ENCODE results near the gene APP.

APP gene

DNA sequence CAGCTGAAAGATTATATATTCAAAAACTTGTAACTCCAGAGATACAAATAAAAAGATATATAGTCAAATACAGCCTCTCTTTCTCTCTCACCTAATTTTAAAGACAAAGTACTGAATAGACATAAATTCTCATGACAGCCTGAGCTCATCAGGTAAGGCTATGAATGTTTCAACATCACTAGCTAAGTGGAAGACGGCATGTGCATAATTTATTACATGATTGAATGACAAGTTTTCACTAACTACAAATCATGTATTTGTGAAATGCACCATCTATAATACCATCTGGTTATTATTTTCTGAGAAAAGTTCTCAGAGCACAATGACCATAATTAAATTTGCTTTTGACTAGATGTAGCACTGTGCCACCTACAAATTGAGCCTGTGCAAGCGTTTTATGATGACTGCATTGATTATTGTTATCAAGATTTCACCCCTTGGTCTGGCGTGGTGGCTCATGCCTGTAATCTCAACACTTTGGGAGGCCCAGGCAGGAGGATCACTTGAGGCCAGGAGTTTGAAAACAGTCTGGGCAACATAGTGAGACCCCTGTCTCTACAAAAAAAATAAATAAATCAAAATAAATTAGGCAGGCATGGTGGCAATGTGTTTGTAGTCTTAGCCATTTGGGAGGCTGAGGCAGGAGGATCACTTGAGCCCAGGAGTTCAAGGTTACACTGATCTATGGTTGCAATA is 128.2 kb downstream of the APP start:
- TF ChIP-seq FOXM1 (IDR thresholded peaks at IDR 0.05; ENCODE audit: borderline replicate concordance, low read depth) (no peak), ZBTB7A (IDR thresholded peaks at IDR 0.05; ENCODE audit: low read depth) (no peak), NFIC (IDR thresholded peaks at IDR 0.05) (no peak), EGR1 (IDR thresholded peaks at IDR 0.05) (no peak), RAD21 (IDR thresholded peaks at IDR 0.05; ENCODE audit: low read depth) (no peak), YY1 (IDR thresholded peaks at IDR 0.05; ENCODE audit: low read depth) (no peak), EP300 (IDR thresholded peaks at IDR 0.05; ENCODE audit: borderline replicate concordance) (no peak), TAF1 (IDR thresholded peaks at IDR 0.05; ENCODE audit: low read depth) (no peak), CREB1 (IDR thresholded peaks at IDR 0.05; ENCODE audit: low read depth) (no peak), CEBPB (IDR thresholded peaks at IDR 0.05) (no peak), TEAD4 (IDR thresholded peaks at IDR 0.05) (no peak)
- TF ChIP-seq, protein P1, sequence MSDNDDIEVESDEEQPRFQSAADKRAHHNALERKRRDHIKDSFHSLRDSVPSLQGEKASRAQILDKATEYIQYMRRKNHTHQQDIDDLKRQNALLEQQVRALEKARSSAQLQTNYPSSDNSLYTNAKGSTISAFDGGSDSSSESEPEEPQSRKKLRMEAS (IDR thresholded peaks at IDR 0.05): no peak
- TF ChIP-seq, protein P2, sequence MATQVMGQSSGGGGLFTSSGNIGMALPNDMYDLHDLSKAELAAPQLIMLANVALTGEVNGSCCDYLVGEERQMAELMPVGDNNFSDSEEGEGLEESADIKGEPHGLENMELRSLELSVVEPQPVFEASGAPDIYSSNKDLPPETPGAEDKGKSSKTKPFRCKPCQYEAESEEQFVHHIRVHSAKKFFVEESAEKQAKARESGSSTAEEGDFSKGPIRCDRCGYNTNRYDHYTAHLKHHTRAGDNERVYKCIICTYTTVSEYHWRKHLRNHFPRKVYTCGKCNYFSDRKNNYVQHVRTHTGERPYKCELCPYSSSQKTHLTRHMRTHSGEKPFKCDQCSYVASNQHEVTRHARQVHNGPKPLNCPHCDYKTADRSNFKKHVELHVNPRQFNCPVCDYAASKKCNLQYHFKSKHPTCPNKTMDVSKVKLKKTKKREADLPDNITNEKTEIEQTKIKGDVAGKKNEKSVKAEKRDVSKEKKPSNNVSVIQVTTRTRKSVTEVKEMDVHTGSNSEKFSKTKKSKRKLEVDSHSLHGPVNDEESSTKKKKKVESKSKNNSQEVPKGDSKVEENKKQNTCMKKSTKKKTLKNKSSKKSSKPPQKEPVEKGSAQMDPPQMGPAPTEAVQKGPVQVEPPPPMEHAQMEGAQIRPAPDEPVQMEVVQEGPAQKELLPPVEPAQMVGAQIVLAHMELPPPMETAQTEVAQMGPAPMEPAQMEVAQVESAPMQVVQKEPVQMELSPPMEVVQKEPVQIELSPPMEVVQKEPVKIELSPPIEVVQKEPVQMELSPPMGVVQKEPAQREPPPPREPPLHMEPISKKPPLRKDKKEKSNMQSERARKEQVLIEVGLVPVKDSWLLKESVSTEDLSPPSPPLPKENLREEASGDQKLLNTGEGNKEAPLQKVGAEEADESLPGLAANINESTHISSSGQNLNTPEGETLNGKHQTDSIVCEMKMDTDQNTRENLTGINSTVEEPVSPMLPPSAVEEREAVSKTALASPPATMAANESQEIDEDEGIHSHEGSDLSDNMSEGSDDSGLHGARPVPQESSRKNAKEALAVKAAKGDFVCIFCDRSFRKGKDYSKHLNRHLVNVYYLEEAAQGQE (IDR thresholded peaks at IDR 0.05; ENCODE audit: low read depth): no peak
- TF ChIP-seq, protein P3, sequence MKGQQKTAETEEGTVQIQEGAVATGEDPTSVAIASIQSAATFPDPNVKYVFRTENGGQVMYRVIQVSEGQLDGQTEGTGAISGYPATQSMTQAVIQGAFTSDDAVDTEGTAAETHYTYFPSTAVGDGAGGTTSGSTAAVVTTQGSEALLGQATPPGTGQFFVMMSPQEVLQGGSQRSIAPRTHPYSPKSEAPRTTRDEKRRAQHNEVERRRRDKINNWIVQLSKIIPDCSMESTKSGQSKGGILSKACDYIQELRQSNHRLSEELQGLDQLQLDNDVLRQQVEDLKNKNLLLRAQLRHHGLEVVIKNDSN (IDR thresholded peaks at IDR 0.05): no peak

DNA sequence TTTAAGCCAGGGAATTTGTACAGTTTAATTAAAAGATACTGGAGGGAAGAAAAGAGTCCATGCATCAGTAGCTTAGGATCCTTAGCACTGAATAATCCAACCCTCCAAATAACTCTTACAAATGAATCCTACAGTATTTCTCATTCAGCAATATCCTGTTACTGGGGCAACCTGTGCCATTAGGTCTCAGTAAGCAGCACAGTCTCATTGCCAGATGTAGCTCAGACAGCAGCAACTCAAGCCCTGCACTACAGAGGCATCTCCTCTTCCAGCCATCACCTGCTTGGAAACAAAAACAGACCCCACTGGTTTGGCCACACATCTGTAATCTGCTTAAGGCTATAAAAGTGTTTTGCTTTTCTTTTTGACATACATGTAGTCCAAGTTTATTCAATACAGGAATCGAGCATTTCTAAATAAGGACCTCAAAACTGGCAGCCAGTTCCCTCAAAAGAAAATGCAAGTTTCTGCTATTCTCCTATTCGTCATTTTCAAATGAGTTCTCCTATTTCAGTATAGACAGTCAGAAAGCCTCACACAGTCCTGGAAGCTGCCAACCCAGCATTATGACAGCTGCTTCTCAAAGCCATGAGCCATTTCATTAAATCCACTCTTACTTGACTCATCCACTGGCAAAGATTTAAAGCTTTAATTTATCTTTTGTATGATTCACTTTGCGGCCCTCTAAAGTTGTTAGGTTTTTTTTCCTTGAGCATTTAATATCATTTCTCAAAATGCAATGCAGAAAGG is 129.0 kb downstream of the APP start:
- TF ChIP-seq TEAD4 (IDR thresholded peaks at IDR 0.05) (no peak), RAD21 (IDR thresholded peaks at IDR 0.05; ENCODE audit: low read depth) (no peak), TAF1 (IDR thresholded peaks at IDR 0.05; ENCODE audit: low read depth) (no peak), CREB1 (IDR thresholded peaks at IDR 0.05; ENCODE audit: low read depth) (no peak), YY1 (IDR thresholded peaks at IDR 0.05; ENCODE audit: low read depth) (no peak), FOXM1 (IDR thresholded peaks at IDR 0.05; ENCODE audit: borderline replicate concordance, low read depth) (no peak), CEBPB (IDR thresholded peaks at IDR 0.05) (no peak), TCF12 (IDR thresholded peaks at IDR 0.05; ENCODE audit: low read depth) (no peak), EGR1 (IDR thresholded peaks at IDR 0.05) (no peak), ZBTB7A (IDR thresholded peaks at IDR 0.05; ENCODE audit: low read depth) (no peak)
- TF ChIP-seq, protein P1 (IDR thresholded peaks at IDR 0.05): no peak
- TF ChIP-seq, protein P3 (IDR thresholded peaks at IDR 0.05): no peak
- TF ChIP-seq, protein P2 (IDR thresholded peaks at IDR 0.05; ENCODE audit: low read depth): no peak

DNA sequence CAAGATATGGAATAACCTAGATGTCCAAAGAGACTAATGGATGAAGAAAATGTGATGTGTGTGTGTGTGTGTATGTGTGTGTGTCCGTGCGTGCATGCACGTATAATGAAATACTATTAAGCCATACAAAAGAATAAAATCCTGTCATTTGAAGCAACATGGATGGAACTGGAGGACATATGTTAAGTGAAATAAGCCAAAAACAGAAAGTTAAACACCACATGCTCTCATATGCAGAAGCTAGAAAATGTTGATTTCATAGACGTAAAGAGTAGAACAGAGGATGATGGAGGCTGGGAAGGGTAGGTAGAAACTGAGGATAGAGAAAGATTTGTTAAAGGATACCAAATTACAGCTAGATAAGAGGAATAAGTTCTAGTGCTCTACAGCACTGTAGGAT is 133.7 kb downstream of the APP start:
- TF ChIP-seq TEAD4 (IDR thresholded peaks at IDR 0.05): no peak
- no peak for TF ChIP-seq ZBTB7A (IDR thresholded peaks at IDR 0.05; ENCODE audit: low read depth)
- TF ChIP-seq, protein P3 (IDR thresholded peaks at IDR 0.05): no peak
- TF ChIP-seq YY1 (IDR thresholded peaks at IDR 0.05; ENCODE audit: low read depth): no peak
- TF ChIP-seq EGR1 (IDR thresholded peaks at IDR 0.05): no peak
- no peak for TF ChIP-seq NFIC (IDR thresholded peaks at IDR 0.05)
- no peak for TF ChIP-seq CREB1 (IDR thresholded peaks at IDR 0.05; ENCODE audit: low read depth)

DNA sequence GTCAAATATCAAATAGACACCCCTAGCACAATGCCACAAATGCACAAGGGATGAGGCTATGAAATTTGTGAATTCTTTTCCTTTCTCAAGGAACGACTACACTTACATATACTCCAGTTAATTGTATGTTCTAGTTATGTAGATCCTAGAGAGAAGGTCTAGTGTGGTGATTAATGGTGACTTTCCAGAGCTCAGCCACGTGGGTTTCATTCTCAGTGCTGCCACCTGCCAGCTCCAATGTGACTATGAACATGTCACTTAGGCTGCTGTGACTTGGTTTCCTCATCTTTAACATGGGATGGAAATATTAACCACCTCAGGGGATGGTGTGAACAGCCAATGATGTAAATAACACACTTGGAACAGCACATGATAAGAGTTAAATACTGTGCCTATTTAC is 138.3 kb downstream of the APP start:
- TF ChIP-seq CREB1 (IDR thresholded peaks at IDR 0.05; ENCODE audit: low read depth): no peak
- TF ChIP-seq, protein P1 (IDR thresholded peaks at IDR 0.05): no peak
- TF ChIP-seq TCF12 (IDR thresholded peaks at IDR 0.05; ENCODE audit: low read depth): no peak
- no peak for TF ChIP-seq NFIC (IDR thresholded peaks at IDR 0.05)
- TF ChIP-seq, protein P3 (IDR thresholded peaks at IDR 0.05): no peak
- TF ChIP-seq YY1 (IDR thresholded peaks at IDR 0.05; ENCODE audit: low read depth): no peak
- TF ChIP-seq, protein P2 (IDR thresholded peaks at IDR 0.05; ENCODE audit: low read depth): no peak
- TF ChIP-seq EGR1 (IDR thresholded peaks at IDR 0.05): no peak
- no peak for TF ChIP-seq TAF1 (IDR thresholded peaks at IDR 0.05; ENCODE audit: low read depth)
- no peak for TF ChIP-seq RAD21 (IDR thresholded peaks at IDR 0.05; ENCODE audit: low read depth)
- TF ChIP-seq TEAD4 (IDR thresholded peaks at IDR 0.05): no peak
- no peak for TF ChIP-seq FOXM1 (IDR thresholded peaks at IDR 0.05; ENCODE audit: borderline replicate concordance, low read depth)
- TF ChIP-seq ZBTB7A (IDR thresholded peaks at IDR 0.05; ENCODE audit: low read depth): no peak

Measured in Ishikawa (cell line).